Stimulated activated naive CD4-positive, alpha-beta T cell treated with Interleukin-2 at 50 U/mL for 16 hours (primary cell): ENCODE measurements around the gene PLEKHA7.

ENCODE experiments used
- DNase-seq: peaks from one replicate; lab custom pipeline; 2025; lab: John Stamatoyannopoulos, UW

The PLEKHA7 gene

DNA sequence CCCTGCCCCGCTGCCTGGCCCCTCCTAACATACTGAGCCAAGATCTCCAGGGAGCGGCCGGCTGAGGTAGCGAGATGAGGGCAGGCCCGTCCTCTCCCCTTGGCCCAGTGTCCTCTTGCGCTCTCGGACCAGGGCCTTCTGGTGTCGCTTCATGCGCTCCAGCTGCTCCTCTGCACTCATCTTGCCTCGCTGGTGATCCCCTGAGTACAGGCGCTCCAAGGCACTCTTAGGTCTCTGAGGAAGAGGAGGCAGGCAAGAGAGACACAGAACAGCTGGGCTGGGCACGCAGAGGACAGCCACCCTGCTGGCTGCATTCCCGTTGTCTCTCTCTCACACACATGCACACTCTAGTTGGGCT lies 225.2 kb downstream of the PLEKHA7 start:
- DNase-seq = no peak

DNA sequence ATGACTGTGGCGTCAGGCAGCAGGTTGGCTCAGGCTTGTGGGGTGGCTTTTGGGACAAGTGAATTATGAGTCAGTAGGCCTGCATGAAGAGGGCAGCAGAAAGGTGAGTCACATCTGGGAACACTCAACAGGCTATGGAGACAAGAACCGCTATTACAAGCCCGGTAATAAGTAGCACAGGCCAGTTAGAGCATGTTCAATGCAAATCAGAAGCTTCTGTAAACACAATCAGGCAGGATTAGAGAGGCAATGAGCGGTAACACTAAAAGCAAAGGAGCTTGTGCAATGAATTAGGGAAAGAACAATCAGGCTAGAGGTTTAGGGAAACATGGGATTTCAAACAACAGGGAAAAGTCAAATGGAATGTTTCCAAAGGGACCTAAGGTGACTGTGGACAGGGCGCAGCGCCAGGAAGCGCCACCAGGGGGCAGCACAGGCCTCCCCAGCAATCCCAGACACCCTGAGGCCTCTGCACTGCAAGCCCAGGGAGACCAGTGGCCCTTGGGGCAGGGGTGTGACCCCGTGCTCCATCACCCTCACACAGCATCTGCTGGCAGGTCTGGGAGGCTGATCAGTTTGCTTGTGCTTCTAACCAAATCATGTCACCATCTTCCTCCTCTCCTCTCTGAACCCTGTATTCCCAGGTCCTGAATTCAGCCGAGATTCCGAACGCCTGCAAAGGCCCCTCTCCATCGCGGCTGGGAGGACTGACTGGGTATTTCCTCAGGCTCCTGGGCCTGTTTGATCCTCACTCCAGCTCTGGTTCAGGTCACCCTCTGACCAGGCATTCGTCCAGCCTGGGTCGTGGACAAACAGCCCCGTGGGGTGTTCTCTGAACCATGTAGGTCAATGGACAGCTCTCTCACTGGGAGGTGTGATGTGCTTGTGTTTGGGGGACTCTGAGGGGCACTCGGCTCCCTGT lies 225.8 kb downstream of the PLEKHA7 start:
- DNase-seq = peak; percentile 41

DNA sequence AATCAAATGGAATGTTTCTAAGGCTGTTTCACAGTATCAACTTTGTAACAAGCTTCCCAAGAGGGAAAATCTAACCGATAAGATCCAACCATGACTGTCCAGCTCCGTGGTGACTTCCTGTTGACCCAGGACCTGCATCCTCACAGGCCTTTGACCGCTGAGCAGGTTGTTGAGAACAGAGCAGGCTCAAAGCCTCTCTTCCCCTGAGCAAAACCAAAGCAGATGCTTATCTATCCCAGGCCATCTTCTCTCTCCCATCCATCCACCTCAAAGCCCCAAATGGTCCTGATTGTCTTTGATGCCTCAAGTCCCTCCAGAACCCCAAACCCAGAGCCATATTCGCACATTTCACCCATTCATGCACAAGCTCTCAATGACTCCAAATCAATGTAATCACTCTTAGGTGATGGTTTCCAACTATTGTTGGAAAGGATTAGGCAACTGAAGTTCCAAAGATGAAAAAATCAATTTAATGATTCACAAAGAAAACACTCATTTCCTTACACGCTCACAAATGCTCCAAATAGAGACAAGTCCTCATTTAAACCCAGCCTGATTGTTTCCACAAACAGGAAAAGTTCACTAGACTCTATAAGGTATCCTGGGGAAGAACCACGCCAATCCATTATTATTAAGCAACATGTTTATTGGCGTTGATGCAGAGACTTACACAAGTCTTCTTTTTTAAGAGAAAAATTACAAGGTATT lies 227.0 kb downstream of the PLEKHA7 start:
- no peak for DNase-seq

DNA sequence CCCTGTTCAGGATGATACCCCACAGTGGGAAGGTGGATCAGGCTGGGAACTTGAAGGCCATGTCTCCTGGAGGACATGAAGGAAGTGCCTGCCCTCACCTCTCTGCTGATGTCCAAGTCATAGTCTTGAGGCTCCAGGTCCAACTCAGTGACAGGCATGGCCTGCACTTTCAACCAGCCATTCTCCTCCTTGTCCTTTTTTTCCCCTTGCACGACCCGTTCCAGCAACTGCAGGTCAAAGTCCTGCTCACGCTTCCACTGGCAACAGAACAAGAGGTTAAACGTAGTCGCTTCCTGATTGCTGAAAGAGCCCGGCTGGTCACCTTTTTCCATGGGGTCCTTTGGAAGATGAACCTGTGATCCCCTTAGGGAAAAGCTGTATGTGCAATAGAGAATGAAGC lies 228.1 kb downstream of the PLEKHA7 start:
- DNase-seq = no peak

DNA sequence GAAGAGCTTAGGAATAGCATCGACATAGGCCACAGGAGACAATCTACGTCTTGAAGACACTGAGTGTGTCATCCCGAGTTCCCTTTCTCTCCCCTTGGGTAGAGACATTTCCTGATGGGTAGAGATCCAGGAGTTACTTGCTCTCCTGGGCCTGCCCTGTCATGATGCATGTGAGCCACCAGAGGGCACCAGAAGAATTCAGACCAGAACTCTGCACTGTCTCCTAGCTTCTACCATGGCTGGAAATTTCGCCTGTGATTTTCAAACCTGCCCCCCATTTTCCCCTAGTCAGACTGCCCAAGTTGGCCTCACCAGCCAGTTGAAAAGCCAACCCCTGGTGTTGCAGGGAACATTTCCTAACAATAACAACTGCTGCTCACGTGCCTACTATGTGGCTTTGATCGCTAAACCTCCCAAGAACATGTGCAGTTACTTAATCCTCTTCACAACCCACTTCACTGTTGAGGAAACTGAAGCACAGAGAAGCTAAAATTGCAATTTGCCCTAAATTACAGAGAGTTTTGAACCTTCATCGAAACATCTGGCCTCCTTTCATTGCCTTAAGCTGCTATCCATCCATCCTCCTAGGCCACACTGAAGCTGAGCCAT lies 228.6 kb downstream of the PLEKHA7 start:
- DNase-seq = peak; percentile 41

DNA sequence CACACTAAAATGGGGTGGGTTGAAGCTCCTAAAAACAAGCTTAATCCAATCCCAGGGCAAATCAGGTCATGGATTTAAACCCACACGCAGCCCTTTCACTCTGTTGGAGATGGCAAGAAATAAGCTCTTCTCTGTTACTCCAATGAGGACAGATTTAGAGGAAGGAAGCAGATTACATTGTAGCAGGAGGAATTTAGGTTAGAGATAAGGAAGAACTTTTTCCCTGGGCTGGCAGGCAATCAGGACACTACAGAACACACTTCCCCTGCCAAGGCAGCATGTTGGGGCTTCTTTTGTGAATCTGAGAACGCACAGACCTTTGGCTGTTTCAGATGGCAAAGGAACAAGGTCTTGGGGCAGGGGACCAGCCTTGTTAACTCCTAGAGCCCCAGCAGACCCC lies 229.5 kb downstream of the PLEKHA7 start:
- DNase-seq = no peak

DNA sequence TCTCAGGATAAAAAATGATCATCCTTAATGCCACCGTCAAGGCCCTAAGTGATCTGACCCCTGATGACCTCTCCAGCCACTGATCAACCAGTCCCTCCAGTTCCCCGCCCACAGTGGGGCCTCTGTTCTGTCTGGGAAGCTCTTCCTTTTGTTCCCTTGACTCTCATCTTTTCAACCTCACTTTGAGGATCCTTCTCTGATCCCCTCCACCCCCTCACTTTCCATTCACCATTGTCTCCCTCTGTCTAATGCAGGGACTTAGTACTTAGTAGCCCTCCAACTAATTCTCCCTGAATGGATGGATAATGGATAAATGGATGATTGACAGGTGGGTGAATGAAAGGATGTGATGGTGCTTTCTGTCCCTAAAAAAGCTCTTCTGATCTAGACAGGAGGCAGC lies 230.1 kb downstream of the PLEKHA7 start:
- no peak for DNase-seq

DNA sequence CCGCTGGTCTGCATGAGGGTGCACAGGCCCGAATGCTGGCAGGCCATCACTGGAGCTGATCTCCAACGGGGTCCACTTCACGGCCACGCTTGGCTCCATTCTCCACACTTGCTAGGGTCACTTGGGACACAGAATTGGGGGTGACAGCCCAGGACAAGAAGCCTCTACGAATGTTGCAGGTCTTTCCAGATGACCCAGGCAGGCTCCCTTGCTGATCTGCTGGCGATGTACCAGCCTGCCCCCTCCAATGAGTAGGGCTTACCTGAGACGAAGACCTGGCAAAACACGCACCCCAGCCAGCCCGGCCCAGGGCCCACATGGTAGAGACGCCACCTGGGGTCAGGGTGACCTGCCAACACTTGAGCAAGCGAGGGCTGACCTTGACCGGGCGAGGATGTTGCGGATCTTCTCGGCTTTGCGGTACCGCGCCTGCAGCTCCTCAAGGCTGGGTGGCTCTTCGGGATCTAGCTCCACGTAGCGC lies 230.9 kb downstream of the PLEKHA7 start:
- no peak for DNase-seq

DNA sequence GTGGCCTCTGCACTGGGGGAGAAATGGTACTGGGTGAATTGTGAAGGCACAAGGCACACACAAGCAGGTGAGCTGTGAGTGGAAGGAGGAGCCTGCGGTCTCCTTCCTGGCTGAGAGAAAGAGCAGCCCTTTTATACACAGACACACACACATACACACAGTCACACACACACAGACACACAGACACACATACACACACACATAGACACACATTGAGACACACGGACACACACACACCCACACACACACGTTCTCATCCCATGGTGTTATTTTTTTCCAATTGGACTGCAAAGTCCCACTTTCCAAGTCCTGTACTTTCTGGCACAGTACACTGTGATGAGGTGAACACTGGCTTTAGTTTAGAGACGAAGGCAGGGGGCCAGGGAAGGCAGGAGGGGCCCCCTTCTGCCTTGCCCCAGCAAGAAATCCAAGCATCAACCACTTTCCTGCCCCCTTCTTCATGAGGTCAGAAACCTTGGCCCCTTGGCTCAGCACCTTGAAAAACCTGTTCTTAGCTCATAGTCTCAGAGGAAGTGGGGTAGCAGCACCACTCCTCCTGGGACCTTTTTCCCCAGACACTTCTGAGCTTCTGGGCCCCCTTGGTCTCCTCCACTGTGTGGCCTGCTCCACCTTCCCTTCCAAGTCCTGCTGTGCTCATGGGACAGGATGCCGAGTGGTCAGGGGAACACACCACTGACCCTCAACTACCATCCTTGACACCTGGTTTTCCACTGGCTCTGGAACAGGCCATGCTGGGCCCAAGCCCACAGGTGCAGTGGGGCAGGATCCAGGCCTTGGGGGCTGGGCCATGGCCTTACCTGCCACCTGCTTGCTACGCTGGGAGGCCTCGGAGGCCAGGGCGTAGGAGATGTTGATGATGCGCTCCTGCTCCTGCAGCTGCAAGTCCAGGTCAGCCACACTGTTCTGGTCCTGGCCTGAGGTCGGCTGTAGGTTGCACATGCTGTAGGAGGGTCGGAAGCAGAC lies 232.0 kb downstream of the PLEKHA7 start:
- no peak for DNase-seq

DNA sequence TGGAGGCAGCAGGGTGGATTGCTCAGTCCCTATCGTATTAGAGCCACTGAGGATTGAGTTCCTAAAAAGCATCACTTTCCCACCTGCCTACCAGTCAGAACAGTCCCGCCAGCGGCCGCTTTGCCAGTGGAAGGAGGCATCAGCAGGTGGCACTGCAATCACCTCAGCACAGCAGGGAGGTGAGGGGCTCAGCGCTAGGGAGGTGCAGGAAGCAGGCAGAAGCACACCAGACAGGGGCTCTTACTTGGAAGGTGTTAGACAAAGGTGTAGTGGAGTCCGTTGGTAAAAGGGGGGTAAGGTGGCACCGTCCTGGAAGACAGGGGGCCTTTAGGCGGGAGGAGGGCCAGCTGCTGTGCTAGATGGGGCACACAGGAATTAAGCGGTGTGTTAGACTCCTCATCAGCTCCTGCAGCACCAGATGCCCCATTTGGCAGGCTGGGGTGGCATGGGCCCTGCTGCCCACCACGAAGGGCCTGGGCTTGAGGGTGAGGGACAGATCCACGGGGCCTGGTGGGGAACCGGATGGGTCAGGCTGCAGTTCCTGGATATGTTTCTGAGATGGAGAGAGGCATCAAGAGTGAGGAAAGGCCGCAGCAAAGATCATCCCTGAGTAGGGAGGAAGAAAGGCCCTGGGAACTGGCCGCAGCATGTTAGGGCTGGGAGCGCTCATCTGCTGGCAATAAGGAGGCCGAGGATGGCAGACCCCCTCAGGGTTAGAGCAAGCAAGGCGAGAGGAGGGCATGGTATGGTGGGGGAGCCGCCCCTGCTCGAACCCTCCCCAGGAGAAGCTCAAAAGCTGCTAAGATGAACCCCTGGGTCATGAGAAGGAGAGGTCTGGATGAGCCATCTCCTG lies 233.3 kb downstream of the PLEKHA7 start:
- DNase-seq = no peak

DNA sequence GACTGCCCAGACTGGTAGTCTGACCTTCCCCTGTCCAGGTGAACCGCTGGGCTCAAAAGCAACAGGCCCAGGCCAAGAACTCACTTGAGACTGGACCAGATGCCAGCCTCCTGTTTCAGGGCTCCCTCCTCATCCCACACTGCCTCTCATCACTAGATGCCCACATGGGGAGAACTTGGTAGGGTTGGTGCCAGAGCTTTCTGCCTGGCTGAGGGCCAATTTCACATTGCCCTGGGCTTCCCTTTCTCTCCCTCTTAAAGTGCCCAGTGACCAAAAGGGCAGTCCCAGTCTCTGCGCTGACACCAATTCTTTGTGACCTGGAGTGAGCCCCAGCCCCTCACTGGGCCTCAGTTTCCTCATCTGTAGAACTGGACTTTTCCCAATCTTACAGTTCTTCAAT lies 234.1 kb downstream of the PLEKHA7 start:
- no peak for DNase-seq

DNA sequence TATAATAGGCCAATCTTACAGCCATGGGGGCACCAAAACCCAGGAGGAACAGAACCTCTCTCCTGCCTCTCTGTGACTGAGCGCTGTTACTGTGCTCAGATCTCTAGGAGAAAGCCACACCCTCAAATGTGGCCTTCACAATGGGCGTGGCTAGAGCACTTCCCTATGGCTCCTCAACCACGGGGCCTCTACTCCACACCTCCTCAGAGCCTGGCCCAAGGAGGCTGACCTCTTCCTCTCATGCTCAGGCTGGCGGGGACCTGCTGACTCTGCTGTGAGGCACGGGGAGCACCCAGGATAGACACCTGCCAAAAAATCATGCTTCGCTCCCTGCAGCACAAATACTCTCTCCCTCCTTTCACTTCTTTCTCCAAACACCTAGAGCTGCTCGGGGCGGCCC lies 234.8 kb downstream of the PLEKHA7 start:
- no peak for DNase-seq

DNA sequence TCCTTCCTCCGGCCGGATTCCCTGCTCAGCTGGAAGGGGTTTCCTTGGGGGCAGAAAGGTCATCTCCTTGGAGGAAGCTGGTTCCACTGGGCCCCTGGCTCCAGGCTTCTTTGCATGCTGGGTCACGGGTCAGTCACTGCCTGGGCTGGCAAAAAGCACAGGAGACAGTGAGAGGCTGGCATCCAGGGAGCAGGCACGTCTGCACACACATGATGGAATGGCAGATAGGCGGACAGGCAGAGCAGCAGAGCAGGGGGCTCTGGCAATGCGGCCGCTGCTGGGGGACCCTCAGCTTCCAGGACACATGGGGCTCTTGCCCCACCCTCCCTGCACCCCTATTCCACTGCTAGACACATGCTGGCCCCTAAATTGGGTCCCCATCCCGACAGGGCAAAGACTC lies 235.3 kb downstream of the PLEKHA7 start:
- no peak for DNase-seq

DNA sequence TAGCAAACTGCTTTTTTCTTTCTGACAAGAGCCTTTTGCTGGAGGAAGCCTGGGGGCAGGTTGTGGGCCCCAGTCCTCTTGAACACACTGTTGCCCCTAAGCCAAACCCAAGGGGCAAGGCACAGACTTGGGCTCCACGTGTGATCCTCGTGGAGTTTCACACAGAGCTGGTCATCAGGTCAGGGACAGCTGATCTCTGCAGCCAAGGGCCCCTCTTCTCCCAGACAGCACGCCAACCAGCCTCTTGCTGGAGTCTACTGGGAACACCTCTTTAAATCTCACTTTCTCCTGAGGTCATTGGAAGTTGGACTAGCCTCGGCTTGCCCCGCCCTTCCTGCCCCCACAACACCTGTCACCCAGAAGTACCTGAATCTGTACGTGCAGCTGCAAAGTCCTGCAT lies 235.9 kb downstream of the PLEKHA7 start:
- no peak for DNase-seq

DNA sequence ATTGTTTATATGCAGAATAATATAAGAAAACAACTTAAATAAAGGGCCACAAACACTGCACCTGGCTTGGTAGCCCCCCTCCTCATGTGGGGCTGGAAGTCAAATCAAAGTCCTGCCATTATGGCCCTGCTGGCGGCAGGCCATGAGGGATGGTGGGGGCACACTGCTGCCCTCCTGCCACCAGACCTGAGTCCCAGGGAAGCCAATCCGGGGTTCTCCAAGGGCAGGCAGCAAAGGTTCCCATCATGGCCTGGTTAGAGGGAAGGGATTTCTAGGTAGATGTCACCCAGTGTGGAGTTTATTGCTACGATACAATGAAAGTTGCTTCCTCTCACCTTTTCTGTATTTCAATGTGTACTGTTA lies 236.6 kb downstream of the PLEKHA7 start:
- no peak for DNase-seq

DNA sequence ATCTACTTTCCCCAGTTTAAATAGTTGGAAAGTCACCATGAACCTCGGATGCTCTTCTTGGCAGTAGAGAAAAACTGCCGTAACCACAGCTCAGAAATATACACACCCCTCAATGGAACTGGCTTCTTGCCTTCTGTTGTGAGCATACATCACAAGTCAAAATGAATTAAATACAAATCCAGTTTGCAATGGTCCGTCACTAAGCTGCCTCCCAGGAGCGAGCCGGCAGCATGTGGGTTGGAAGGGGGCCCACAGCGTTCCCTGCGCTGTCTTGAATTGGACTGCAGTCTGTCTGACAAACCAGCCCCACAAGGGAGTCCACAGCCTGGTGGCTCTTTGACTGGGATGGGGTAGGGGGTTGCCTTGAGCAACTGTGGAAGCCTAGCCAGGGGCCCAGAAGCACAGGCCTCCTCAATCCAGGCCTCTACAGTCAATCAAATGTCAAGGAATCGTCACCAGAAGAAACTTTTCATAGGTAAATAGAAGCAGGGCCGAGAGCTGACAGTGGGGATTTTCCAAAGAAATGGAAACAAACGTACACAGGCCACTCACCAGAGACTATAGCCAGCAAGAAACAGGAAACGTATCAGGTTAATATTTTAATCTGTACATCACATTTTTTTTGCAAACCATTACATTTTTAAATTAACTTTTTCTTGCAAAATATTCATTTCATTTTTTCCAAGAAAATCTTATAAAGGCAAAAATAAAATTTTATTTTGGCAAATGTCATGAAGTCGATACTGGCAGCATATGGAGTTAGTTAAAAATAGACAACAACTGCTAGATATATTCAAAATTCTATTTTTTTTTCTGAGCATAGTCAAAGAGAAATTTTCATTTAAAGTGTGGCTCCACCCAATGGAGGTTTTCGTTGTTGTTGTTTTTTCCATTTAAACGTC lies 237.3 kb downstream of the PLEKHA7 start:
- DNase-seq = no peak

DNA sequence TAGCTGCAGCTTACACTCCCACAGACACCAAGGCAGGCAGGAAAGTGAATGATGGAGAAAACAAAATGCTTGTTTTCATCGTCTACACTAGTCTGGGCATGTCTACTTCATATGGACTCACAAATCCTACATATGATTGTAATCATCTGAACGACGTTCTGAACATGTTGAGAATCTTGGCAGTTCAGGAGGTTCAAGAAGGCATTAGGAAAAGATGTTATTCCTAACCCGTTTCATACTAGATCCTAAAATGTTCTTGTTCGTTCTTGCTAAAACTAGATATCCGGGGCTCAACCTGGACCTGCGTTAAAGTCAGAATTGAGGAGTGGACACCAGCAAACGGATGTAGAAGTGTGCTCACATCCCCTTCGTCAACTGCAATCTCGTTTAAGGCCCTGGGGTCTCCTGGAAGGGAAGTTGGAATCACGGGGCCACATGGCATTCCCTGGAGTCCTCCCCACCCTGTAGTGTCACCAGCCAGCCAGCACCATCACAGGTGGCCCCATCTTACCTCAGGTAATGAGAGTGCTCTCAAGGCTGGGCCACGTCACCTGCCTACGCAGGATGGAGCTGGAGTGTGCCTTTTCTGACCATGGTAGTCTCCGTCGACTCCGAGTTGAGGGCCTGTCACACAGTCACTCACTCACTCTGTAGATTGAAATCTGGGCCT lies 238.5 kb downstream of the PLEKHA7 start:
- no peak for DNase-seq

DNA sequence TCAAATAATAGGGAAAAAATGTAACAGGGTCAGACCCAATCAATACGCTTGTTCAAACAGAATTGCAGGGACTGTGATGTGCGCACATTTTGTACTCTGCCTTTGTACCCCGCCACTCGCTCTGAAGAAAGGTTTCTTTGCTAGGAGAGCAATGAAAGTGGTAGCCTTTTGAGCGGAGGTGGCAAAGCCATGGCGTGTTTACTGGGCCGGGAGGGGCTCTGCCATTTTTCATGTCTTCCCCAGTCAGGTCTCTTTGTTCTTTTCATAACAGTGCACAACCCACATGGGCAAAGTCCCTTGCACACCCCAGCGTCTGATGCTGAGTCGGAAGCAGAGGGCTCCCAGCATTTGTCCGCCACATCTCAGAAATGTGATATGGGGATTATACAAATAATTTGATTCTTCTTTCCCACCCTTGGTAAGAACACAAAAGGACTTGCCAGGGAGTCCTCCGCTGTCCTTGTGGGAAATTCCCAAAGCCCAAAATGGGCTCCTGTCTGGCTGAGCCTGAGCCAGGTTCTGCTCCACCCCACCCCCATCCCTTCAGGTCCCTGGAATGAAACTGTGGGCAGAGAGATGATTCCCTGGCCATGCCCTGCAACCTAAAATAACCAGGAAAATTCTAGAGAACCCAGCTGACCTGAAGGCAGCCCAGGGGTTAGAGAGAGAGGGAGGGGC lies 239.1 kb downstream of the PLEKHA7 start:
- DNase-seq = no peak
